Measurements from ENCODE around the gene ZFR2.
A peak's percentile ranks its signal among the peaks of the same experiment; 100 is the strongest.

Gene ZFR2

GRCh38 chr19:3785938-3786824, 82.7 kb downstream of the ZFR2 start, which contains the start of gene MATK:
MATK (minus strand) TSS chr19:3786381; CDS start chr19:3785135, 1,246 bp downstream.
- peak; percentile 85 for DNase-seq (ENCODE audit: low spot score)

- peak; percentile 45 for DNase-seq (ENCODE audit: low spot score)
Measured at GRCh38 chr19:3785451-3785937, 83.3 kb downstream of the ZFR2 start.

DNA sequence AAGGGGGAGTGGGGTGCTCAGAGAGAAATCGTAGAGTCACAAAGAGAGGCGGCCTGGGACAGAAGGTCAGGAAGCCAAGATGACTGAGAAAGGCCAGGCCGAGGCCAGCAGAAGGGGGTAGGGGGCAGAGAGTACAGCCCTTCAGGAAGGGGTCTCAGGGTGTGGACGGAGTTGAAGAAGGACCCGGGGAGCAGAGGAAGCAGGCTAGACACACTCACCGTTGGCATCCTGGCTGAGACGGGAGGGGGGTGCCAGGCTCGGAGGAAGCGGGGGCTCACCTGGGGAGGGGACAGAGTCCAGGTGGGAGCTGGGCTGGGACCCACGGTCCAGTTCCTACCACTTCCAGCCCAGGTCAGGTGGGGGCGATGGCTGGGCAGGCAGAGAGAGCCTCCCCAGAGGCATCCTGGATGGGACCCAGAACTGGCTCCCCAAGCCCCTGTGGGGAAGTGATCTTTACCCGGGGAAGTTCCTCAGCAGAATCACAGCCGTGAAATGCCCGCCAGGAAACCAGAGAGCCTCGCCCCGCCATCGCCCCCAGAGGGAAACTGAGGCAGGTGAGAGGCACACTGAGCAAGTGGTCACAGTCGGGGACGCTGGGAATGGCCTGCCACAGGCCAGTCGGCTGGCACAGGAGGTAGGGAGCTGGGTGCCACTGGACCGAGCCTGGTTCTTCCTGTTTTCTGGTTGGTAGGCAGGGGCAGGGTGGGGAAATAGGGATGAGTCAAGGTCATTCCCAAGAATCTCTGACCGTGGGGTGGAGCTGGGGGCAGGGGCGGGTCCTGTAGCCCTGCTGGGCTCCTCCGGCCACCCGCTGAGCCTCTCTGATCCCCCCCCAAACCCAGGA, 84.0 kb downstream of the ZFR2 start:
- peak; percentile 37 for DNase-seq (ENCODE audit: low spot score)

DNA sequence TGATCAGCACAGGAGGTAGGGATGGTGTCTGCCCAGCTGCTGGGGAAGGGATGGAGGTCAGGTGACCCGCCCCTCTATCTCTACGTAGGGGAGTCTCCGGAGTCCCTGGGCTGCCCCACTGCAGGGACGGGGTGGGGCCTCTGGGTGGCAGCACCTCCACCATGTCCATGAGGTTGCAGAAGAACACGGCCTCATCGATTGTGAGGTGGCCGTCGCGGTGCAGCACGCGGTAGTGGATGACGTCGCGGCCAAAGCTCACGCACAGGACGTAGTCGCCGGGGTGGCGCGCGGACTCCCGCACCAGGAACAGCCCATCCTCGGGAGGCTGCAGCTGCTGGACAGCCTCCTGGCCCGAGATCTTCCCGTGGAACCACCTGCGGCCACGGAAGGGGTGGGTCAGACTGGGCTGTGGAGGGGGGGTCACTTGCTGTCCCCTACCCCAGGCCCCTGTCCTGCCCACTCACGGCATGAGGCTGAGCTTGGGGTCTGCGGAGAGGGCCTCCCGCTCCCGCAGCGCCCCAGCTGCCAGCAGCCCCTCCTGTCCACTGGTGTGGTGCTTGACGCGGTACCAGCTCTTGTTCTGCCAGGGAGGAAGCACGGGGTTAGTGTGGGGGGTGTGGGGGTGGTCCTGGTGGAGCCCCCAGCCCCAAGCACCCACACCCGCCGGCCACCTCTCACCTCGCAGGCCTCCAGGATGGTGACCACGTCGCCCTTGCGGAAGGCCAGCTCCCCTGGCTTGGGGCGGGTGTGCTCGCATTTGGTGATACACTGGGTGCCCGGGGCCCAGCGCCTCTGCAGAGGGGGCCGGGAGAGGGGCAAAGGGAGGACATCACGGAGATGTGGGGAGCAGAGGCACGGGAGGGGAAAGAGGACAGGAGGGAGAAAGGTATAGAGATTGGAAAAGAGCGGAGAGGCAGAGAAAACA, 84.9 kb downstream of the ZFR2 start:
- DNase-seq (ENCODE audit: low spot score): peak; percentile 85

- DNase-seq (ENCODE audit: low spot score): no peak
Measured at GRCh38 chr19:3782903-3783302, 85.9 kb downstream of the ZFR2 start.

DNA sequence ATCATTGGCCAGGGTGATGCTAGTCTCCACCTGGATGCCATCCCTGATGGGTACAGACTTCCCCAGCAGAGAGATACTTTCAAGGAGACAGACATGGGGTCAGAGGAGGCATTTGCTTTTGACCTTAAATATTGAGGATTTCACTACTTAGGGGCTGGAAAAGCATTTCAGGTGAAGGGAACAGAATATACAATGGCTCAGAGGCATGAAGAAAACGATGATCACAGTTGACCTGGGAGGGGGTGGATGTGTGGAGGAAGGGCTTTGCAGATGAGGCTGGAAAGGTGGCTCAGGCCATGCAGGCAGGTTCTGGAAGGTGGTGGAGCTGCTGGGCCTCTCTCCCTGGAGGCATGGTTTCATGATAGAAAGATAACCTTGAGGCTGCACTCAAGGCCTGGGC, 86.5 kb downstream of the ZFR2 start:
- DNase-seq (ENCODE audit: low spot score): no peak

GRCh38 chr19:3781603-3782002, 87.2 kb downstream of the ZFR2 start:
- no peak for DNase-seq (ENCODE audit: low spot score)

DNA sequence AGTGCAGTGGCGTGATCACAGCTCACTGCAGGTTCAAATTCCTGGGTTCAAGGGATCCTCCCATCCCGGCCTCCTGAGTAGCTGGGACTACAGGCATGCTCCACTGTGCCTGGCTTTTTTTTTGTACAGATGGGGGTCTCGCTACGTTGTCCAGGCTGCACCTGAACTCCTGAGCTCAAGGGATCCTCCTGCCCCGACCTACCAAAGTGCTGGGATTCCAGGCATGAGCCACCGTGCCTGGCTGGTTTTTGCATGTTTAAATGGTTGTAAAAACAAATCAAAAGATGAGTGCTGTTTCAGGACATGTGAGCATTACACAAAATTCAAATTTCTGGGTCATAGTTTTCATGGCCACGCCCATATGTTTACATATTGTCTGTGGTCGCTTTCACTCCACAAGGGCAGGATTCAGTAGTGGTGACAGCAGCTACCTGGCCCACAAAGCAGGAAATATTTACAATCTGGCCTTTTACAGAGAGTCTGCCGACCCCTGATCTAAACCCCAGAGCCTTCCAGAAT, 88.0 kb downstream of the ZFR2 start:
- no peak for DNase-seq (ENCODE audit: low spot score)

- DNase-seq (ENCODE audit: low spot score): peak; percentile 31
Measured at GRCh38 chr19:3778899-3779723, 89.7 kb downstream of the ZFR2 start.

DNA sequence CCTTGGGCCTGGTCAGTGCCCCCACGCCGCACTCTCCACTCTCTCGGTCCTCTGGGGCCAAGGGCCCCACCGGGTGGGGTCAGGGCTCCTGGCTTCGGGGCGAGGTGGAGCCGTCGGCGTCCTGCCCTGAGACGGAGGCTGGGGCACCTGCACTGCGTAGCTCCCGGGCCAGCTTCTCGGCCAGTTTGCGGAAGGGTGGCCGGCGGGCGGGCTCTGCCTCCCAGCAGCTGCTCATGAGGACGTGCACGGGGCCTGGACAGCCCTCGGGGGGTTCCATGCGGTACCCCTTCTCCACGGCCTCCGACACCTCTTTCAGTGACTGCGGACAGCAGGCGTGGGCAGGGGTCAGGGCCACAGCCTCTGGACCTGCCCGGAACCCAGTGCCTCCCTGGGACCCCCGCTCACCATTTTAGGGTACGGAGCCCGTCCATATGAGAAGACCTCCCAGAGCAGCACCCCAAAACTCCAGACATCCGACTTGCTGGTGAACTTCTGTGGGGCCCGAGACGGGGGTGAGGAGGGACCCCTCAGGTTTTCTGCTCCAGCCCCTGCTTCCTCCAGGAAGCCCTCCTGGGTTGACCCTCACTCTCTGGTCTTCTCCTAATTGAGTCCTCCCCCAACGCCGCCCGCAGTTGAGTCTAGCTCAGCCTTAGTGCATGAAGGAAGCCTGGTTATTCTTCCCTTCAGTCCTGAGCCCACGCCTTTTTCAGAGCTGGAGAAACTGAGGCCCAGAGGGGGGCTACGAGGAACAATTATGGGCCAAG, 90.6 kb downstream of the ZFR2 start:
- DNase-seq (ENCODE audit: low spot score): no peak

DNA sequence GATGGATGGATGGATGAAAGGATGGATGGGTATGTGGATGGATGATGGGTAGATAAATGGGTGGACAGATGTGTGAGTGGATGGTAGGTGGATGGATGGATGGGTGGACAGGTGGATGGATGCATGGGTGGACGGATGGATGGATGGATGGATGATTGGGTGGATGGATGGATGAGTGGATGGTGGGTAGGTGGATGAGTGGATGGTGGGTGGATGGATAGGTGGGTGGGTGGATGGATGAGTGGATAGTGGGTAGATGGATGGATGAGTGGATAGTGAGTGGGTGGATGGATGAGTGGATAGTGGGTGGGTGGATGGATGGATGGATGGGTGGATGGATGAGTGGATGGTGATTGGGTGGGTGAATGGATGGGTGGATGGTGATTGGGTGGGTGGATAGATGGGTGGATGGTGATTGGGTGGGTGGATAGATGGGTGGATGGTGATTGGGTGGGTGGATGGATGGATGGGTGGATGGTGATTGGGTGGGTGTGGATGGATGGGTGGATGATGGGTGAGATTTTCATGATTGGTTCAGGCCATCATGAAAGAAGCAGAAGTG, 92.3 kb downstream of the ZFR2 start:
- no peak for DNase-seq (ENCODE audit: low spot score)

DNA sequence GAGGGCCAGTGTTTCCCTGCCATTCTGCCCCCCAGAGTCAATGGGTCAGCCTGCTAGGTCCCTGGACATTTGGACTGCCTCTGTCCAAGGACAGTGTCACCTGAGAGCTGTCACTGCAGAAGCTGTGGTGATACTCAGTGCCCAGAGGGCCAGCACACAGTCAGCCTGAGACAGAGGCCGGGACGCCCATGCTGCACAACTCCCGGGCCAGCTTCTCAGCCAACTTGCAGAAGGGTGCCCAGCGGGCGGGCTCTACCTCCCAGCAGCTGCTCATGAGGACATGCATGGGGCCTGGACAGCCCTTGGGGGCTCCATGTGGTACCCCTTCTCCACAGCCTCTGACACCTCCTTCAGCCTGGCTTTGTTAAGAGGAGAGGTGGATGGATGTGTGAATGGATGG, 93.0 kb downstream of the ZFR2 start:
- no peak for DNase-seq (ENCODE audit: low spot score)

DNA sequence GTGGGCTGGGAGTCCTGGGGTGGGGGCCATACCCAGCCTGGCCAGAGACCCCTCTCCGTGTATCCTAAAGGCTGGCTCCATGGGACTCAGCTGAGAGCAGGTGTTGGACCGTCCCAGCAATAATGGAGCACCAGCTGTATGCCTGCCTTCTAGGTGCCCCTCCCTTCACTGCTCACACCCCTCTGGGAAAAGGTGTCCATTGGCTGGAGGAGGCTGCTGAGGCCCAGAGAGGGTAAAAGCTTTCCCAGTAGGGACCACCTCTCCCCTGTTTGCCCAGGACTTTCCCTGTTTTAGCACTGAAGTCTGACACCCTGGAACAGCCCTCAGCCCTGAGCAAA, 93.5 kb downstream of the ZFR2 start:
- DNase-seq (ENCODE audit: low spot score): no peak

DNA sequence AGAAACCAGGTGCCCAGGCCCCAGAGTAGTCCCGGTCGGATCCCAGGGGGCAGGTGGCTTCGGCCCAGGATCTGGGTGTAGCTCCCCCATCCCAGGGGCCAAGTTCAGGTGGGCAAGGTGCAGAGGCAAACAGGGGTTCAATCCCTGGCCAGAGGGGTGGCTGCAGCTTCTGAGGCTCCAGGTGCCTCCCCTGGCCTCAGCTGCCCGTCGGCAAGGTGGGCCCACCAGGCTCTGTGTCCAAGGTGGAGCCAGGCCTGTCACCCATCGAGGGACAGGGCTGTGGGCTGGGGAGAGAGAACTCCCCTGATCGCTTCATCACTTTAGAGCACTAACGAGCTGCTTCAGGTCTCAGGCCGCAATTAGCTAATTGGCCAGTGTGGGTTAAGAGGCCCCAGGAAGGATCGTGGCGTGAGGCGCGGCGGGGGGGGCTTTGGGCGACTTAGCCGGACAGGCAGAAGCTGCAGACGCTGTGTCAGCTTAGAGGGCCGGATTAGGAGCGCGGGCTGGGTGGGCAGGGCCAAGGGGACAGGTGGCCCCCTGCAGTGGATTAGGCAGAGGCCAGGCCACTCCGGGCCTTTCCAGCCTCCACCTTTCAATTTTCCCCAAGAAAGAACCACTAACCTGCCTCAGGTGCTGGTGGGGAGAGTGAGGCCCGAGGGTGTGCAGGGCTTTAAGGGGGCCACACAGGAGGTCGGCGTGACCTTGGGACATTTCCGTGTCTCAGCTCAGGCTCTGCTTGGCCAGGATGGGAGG, 94.0 kb downstream of the ZFR2 start:
- DNase-seq (ENCODE audit: low spot score): peak; percentile 42

DNA sequence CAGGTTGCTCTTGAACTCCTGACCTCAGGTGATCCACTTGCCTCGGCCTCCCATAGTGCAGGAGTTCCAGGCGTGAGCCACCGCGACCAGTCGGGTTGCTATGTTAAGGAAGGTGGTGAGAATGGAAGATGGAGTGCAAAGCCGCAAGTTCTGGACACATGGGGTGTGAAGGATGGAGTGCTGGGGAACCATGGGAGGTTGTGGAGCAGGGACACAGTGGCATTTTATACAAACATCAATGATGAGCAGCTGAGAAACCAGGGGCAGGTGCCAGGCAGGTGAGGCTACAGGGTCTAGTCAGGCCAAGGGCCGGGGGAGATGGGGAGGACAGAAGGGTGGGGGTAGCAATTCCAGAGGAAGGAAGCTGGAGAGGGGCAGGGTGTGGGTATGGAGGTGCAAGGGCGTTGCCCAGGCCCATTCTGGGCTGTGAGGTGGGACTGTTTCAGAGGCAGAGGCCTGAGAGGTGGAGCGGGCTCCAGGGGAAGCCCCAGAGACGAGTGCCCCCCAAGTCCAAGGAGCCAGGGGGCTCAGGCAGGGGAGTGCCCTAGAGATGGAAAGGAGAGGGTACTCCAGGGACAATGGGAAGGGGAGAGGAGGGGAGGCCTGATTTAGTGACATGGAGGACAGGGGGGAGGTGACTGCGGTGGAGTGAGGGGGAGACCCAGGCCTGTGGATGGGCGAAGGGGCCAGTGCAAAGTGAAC, 94.9 kb downstream of the ZFR2 start:
- DNase-seq (ENCODE audit: low spot score): no peak

GRCh38 chr19:3771906-3772455, 96.9 kb downstream of the ZFR2 start, which contains the start of gene RAX2:
RAX2 (minus strand) TSS chr19:3772228; CDS start chr19:3771742, 486 bp downstream.
- DNase-seq (ENCODE audit: low spot score): no peak

DNA sequence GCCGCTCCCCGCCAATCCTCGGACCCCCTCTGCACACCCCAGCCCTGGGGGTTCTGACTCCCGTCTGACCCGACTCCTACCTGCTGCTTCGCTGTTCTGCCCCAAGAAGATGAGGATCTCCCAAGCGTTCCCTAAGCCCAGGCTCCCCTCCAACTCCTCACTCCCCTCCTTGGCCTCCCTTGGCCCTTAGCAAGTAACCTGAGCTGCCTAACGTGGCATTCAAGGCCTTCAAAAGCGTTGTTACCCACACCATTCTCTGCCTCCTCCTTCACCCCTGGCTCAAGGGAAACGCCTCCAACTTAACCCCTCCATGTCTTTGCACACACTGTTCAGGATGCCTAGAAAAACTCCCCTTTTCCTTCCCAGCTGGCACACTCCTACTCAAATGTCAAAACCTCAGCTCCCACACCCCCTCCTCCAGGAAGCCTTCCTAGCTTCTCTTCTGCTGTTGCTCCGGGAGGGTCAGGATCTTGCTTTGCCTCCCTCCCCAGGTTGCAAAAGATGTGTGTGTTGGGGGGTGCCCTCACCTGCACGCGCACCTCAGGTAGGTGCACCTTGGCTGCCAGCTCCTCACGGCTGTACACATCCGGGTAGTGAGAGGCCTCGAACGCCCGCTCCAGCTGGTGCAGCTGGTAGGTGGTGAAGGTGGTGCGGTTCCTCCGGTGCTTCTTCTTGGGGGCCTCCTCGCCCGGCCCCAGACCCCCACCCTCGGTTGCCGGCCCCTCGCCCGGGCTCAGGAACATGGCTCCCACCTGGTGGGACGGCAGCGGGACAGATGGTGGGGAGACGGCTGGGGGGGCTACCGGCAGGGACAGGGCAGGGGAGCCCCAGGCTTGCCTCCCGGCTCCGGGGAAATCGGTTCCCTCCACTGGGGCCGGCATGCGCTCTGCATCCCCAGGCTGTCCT, 97.6 kb downstream of the ZFR2 start:
- no peak for DNase-seq (ENCODE audit: low spot score)

All from iPS-NIHi11 (cell line).